GM18907 (cell line): Measurements from ENCODE around the gene VAV2.

ENCODE experiments used
- ATAC-seq: cut with Tn5 transposase; IDR thresholded peaks from one replicate; pipeline ENCODE4 v1.9.1; 2021; ENCODE audit warnings: mild to moderate bottlenecking, moderate library complexity; ENCODE audit not compliant: unreplicated experiment

The VAV2 gene

GRCh38 chr9:133809335-133809734 lies 182.8 kb downstream of the VAV2 start:
- no peak for ATAC-seq

GRCh38 chr9:133807818-133808217 lies 184.3 kb downstream of the VAV2 start:
- ATAC-seq: no peak

- ATAC-seq: no peak
These were observed 185.1 kb downstream of the VAV2 start for GRCh38 chr9:133807037-133807436.

- no peak for ATAC-seq
These were observed 185.5 kb downstream of the VAV2 start for GRCh38 chr9:133806623-133807010.

GRCh38 chr9:133805876-133806622 lies 186.1 kb downstream of the VAV2 start:
- ATAC-seq: no peak

GRCh38 chr9:133804199-133804598 lies 187.9 kb downstream of the VAV2 start:
- no peak for ATAC-seq

GRCh38 chr9:133803745-133804144 lies 188.4 kb downstream of the VAV2 start:
- no peak for ATAC-seq

- no peak for ATAC-seq
These were observed 189.0 kb downstream of the VAV2 start for GRCh38 chr9:133803028-133803585.

GRCh38 chr9:133801739-133802138 lies 190.4 kb downstream of the VAV2 start:
- ATAC-seq: no peak

- ATAC-seq: no peak
These were observed 191.9 kb downstream of the VAV2 start for GRCh38 chr9:133800266-133800665.

GRCh38 chr9:133799716-133800115 lies 192.4 kb downstream of the VAV2 start:
- ATAC-seq: no peak

GRCh38 chr9:133799106-133799505 lies 193.0 kb downstream of the VAV2 start:
- ATAC-seq: no peak

GRCh38 chr9:133798160-133798559 lies 194.0 kb downstream of the VAV2 start:
- ATAC-seq: no peak

- no peak for ATAC-seq
These were observed 194.6 kb downstream of the VAV2 start for GRCh38 chr9:133797406-133798105.

- ATAC-seq: no peak
These were observed 195.6 kb downstream of the VAV2 start for GRCh38 chr9:133796562-133796961.

GRCh38 chr9:133795049-133795448 lies 197.1 kb downstream of the VAV2 start:
- no peak for ATAC-seq

- ATAC-seq: no peak
These were observed 197.9 kb downstream of the VAV2 start for GRCh38 chr9:133794016-133794760.

GRCh38 chr9:133793471-133793870 lies 198.7 kb downstream of the VAV2 start:
- no peak for ATAC-seq

- peak; percentile 70 for ATAC-seq
These were observed 199.2 kb downstream of the VAV2 start for GRCh38 chr9:133792721-133793470.

GRCh38 chr9:133791735-133792649 lies 200.1 kb downstream of the VAV2 start:
- ATAC-seq: no peak
